Parathyroid adenoma (tissue), 2 donors: ENCODE results near the gene RFC3.
"Not testable (repeated sequence)": the region's sequence is repeated elsewhere in the genome, so short reads cannot be mapped to it uniquely, and the experiment has no call there.

Experiments
- H2AFZ ChIP-seq: fragments of 300-600 bp; sonication (generic); one replicate; pipeline ENCODE4 v1.7.0; 2017; ENCODE audit warnings: antibody characterized with exemption, mild to moderate bottlenecking
- H3K27ac ChIP-seq: fragments of 300-600 bp; sonication (generic); one replicate; pipeline ENCODE4 v1.7.0; 2017
- H3K27me3 ChIP-seq: fragments of 300-600 bp; sonication (generic); one replicate; pipeline ENCODE4 v1.7.0; 2017; ENCODE audit warnings: low read length; ENCODE audit not compliant: control insufficient read depth, insufficient read depth
- H3K36me3 ChIP-seq: fragments of 300-600 bp; sonication (generic); one replicate; pipeline ENCODE4 v1.7.0; 2017; ENCODE audit warnings: low read length; ENCODE audit not compliant: control insufficient read depth, insufficient read depth
- H3K4me1 ChIP-seq: fragments of 300-600 bp; sonication (generic); one replicate; pipeline ENCODE4 v1.7.0; 2017; ENCODE audit warnings: control low read depth
- H3K4me2 ChIP-seq: fragments of 300-600 bp; sonication (generic); one replicate; pipeline ENCODE4 v1.7.0; 2017; ENCODE audit warnings: low read length
- H3K4me3 ChIP-seq: fragments of 300-600 bp; sonication (generic); one replicate; pipeline ENCODE4 v1.7.0; 2017; ENCODE audit warnings: low read depth, low read length
- H3K79me2 ChIP-seq: fragments of 300-600 bp; sonication (generic); one replicate; pipeline ENCODE4 v1.7.0; 2017; ENCODE audit warnings: control low read depth
- H3K9ac ChIP-seq: fragments of 300-600 bp; sonication (generic); one replicate; pipeline ENCODE4 v1.7.0; 2017; ENCODE audit warnings: mild to moderate bottlenecking
- H3K9me3 ChIP-seq: fragments of 300-600 bp; sonication (generic); one replicate; pipeline ENCODE4 v1.7.0; 2017; ENCODE audit warnings: low read length; ENCODE audit not compliant: control insufficient read depth
- TF ChIP-seq, protein P1 (sequence below): fragments of 300-600 bp; sonication (generic); IDR thresholded peaks from one replicate; pipeline ENCODE4 v1.7.0; 2017; ENCODE audit warnings: antibody characterized with exemption, mild to moderate bottlenecking
- donor health status: primary hyperparathyroidism.

Gene RFC3

DNA sequence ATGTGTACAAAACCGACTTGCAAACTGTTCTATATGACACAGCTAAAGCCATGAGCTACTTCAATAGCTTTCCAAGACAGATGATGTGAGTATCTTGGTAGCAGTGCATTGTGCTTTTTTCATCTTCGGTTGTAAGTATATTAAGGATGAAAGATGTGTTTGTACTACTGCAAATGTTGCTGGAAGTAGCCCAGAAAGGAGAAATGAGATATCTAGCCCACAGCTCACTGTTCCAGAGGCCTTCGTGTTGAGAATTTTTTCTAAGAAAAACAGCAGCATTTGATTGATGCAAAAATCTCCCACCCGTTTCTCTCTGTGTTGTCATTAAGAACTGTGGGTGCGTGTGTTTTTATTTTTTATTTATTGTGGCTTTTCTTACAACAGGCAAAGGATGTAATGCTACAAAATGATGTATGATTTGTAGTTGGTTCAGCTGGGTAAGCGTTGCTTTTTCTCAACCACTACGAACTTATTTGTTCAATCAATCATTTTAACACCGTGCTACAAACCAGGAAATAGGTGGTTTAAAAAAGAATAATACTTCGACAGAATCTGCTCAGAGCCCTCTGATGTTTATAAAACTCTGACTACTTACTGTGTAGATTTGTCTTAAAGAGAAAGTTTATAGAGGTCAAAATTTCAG lies 41.6 kb upstream of the RFC3 start:
- Histone ChIP-seq H3K27me3 (no peaks in the 10 kb centered on the region), H3K9ac (no peak overlapping the region), H3K9me3 (no peaks in the 10 kb centered on the region), H3K4me1 (no peaks in the 10 kb centered on the region), H2AFZ (no peak overlapping the region), H3K27ac (no peak overlapping the region), H3K79me2 (no peaks in the 10 kb centered on the region), H3K4me3 (no peak overlapping the region), H3K36me3 (no peaks in the 10 kb centered on the region), H3K4me2 (no peak overlapping the region)
- TF ChIP-seq, protein P1, sequence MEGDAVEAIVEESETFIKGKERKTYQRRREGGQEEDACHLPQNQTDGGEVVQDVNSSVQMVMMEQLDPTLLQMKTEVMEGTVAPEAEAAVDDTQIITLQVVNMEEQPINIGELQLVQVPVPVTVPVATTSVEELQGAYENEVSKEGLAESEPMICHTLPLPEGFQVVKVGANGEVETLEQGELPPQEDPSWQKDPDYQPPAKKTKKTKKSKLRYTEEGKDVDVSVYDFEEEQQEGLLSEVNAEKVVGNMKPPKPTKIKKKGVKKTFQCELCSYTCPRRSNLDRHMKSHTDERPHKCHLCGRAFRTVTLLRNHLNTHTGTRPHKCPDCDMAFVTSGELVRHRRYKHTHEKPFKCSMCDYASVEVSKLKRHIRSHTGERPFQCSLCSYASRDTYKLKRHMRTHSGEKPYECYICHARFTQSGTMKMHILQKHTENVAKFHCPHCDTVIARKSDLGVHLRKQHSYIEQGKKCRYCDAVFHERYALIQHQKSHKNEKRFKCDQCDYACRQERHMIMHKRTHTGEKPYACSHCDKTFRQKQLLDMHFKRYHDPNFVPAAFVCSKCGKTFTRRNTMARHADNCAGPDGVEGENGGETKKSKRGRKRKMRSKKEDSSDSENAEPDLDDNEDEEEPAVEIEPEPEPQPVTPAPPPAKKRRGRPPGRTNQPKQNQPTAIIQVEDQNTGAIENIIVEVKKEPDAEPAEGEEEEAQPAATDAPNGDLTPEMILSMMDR, result no peak

DNA sequence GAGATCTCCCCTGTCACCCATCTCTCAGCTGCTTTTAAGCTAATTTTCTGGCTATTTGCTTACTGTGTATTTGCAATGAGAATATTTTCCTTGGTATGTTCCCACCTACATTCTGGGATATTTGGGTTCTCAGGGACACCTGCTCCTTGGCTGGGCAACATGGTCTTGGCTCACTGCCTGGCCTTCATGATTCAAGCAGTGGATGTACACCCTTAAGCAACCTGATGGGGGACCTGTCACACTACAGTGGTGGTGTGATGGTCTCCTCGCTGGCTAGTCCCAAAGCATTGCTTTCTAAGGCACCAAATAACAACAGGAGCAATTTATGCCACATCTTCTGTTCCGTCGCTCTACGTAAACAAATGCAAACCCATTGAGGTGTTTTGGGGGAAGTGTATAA lies 35.3 kb upstream of the RFC3 start:
- Histone ChIP-seq H3K4me3 (no peak overlapping the region), H3K9ac (no peak overlapping the region), H3K4me2 (no peak overlapping the region), H2AFZ (no peak overlapping the region), H3K27ac (no peak overlapping the region), H3K36me3 (no peaks in the 10 kb centered on the region), H3K4me1 (no peaks in the 10 kb centered on the region), H3K9me3 (no peaks in the 10 kb centered on the region), H3K79me2 (no peaks in the 10 kb centered on the region), H3K27me3 (no peaks in the 10 kb centered on the region)
- TF ChIP-seq, protein P1, result no peak

DNA sequence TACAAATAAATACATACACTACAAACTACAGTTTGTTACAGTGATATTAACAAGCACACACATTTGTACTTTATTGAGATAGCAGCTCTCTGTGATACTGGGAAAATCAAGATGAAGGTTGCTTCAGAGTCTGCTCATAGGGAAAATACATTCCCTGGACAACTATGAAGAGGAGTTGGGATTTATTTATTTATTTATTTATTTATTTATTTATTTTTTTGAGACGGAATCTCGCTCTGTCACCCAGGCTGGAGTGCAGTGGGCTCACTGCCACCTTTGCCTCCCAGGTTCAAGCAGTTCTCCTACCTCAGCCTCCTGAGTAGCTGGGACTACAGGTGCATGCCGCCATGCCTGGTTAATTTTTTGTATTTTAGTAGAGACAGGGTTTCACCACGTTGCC lies 34.7 kb upstream of the RFC3 start:
- not testable (repeated sequence) for H2AFZ ChIP-seq, H3K27ac ChIP-seq, H3K4me1 ChIP-seq, H3K36me3 ChIP-seq, H3K27me3 ChIP-seq, H3K9ac ChIP-seq, H3K79me2 ChIP-seq, H3K9me3 ChIP-seq, H3K4me3 ChIP-seq, H3K4me2 ChIP-seq

DNA sequence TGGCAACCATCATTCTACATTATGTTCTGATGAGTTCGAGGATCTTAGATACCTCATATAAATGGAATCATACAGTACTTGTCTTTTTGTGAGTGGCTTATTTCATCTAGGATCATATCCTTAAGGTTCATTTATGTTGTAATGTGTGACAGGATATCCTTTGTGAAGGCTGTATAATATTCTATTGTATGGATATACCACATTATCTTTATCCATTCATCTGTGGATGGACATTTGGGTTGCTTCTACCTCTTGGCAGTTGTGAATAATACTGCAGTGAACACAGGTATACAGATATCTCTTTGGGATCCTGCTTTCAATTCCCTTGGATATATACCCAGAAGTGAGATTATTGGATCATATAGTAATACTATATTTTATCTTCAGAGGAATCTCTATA lies 33.2 kb upstream of the RFC3 start:
- no peaks in the 10 kb centered on the region for H3K4me1 ChIP-seq
- no peak overlapping the region for H2AFZ ChIP-seq
- TF ChIP-seq, protein P1, result no peak
- H3K4me3 ChIP-seq, result no peak overlapping the region
- H3K79me2 ChIP-seq, result no peaks in the 10 kb centered on the region
- no peaks in the 10 kb centered on the region for H3K36me3 ChIP-seq
- no peak overlapping the region for H3K27ac ChIP-seq
- no peak overlapping the region for H3K4me2 ChIP-seq
- H3K9ac ChIP-seq, result no peak overlapping the region
- no peaks in the 10 kb centered on the region for H3K9me3 ChIP-seq
- no peaks in the 10 kb centered on the region for H3K27me3 ChIP-seq

DNA sequence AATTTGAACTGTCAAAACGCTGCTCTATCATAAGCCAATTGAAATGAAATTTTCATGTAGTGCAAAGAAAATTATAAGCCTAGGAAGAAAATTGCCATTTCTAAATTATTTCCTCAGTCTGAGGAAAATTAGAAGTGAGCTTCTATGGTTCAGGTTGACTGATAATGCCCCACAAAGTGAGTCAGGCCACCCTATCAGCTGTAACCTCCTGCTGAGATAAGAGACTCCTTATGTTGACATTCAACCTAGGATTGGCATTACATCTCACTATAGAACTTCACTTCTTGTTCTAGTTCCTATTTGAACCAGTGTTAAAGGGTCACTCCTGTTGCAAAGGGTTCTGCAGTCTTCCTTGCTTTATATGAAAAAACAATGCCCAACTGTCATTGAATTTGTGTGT lies 32.6 kb upstream of the RFC3 start:
- Histone ChIP-seq H3K79me2 (no peaks in the 10 kb centered on the region), H3K4me1 (no peaks in the 10 kb centered on the region), H3K27me3 (no peaks in the 10 kb centered on the region), H3K4me3 (no peak overlapping the region), H3K27ac (no peak overlapping the region), H3K9ac (no peak overlapping the region), H2AFZ (no peak overlapping the region), H3K9me3 (peaks cover 2% of the 10 kb centered on the region), H3K4me2 (no peak overlapping the region), H3K36me3 (no peaks in the 10 kb centered on the region)
- TF ChIP-seq, protein P1, result no peak
